Breast epithelium (tissue), 3 donors: ENCODE results near the gene SIM1.

Experiments
- CTCF ChIP-seq, 3 donors: fragments of 450-650 bp; IDR thresholded peaks; one replicate each; pipeline ENCODE4 v1.5.1; 2016 to 2017; ENCODE audit warnings: antibody characterized with exemption in 3 of 3, mild to moderate bottlenecking in 3 of 3, moderate library complexity in 3 of 3
- POLR2A ChIP-seq: fragments of 450-650 bp; IDR thresholded peaks from one replicate; pipeline ENCODE4 v1.6.1; 2016; ENCODE audit warnings: antibody characterized with exemption, mild to moderate bottlenecking, moderate library complexity
- POLR2AphosphoS5 ChIP-seq, 3 donors: sonication (generic); formaldehyde crosslinking; IDR thresholded peaks; one replicate each; pipeline ENCODE4 v1.6.1; 2017; ENCODE audit warnings: antibody characterized with exemption in 3 of 3

- TF ChIP-seq POLR2A (no peak), CTCF (IDR thresholded peaks at IDR 0.05) (no peak), POLR2AphosphoS5 (IDR thresholded peaks at IDR 0.05) (no peak)
Measured at GRCh38 chr6:100447081-100447899, 17.4 kb downstream of the SIM1 start.
